ENCODE results near the gene DHDH. TPM values are rescaled to one million over a fixed set of nuclear protein-coding genes. Genes with fewer than 3 reads are reported as not detected.

DHDH gene
- polyA plus RNA-seq, 3 donors: 0.38 TPM; not detected in 2

GRCh38 chr19:48928164-48929025 lies 5.1 kb upstream of the DHDH start:
- TF ChIP-seq CTCF (IDR thresholded peaks at IDR 0.05): no peak
- no peak overlapping the region for H3K4me2 ChIP-seq (replicated peaks; ENCODE audit: extremely low read depth, low read length, poor library complexity, severe bottlenecking)
- no peak overlapping the region for H3K4me3 ChIP-seq (replicated peaks in 1 of 3; ENCODE audit: low read depth in 2 of 3, low read length in 3 of 3)
- peaks cover 0 to under 1% of the 10 kb centered on the region in 2 donors for H3K36me3 ChIP-seq (replicated peaks in 1 of 2; ENCODE audit: control insufficient read depth in 1 of 2, insufficient read depth in 2 of 2, low read length in 2 of 2)
- Mint-ChIP-seq H3K36me3 (peaks cover 2 to 3% of the 10 kb centered on the region in 2 donors), H3K27ac (no peak overlapping the region), H3K9me3 (peaks cover 0 to 3% (median 0%) of the 10 kb centered on the region in 7 donors), H3K27me3 (ENCODE audit: low read depth in 3 of 3) (peaks cover 20 to 42% (median 22%) of the 10 kb centered on the region in 3 donors), H3K4me1 (peaks cover 13% of the 10 kb centered on the region), H3K4me3 (no peak overlapping the region)
- DNase-seq: no peak
- H3K9me3 ChIP-seq (replicated peaks in 1 of 2; ENCODE audit: control insufficient read depth in 1 of 2, insufficient read depth in 1 of 2, low read length in 2 of 2): no peaks in the 10 kb centered on the region
- H4K20me1 ChIP-seq (ENCODE audit: insufficient read depth, low read length): no peaks in the 10 kb centered on the region
- 94% methylated on average over 5 of the region's 15 CpGs for WGBS (ENCODE audit: insufficient coverage)
- H3K27ac ChIP-seq (ENCODE audit: low read depth in 1 of 2, low read length in 2 of 2): no peak overlapping the region
- intact Hi-C loops (cut with micrococcal nuclease): no loop called here
- no peaks in the 10 kb centered on the region for H3K79me2 ChIP-seq (ENCODE audit: insufficient read depth, low read length)
- H2AFZ ChIP-seq (ENCODE audit: insufficient read depth, low read depth, low read length, poor library complexity, severe bottlenecking): no peak overlapping the region
- H3K9ac ChIP-seq (ENCODE audit: insufficient read depth, low read length, poor library complexity, severe bottlenecking): no peak overlapping the region
- H3K27me3 ChIP-seq (ENCODE audit: control insufficient read depth in 2 of 2, insufficient read depth in 2 of 2, low read length in 2 of 2): peaks cover 8 to 13% of the 10 kb centered on the region in 2 donors
- H3K4me1 ChIP-seq (ENCODE audit: control insufficient read depth in 1 of 2, insufficient read depth in 2 of 2, low read length in 2 of 2): peaks cover 4 to 5% of the 10 kb centered on the region in 2 donors

GRCh38 chr19:48934837-48935236 lies 1.3 kb downstream of the DHDH start:
- WGBS (ENCODE audit: insufficient coverage): 90% methylated on average over 16 of the region's 19 CpGs
- Histone ChIP-seq H4K20me1 (ENCODE audit: insufficient read depth, low read length) (no peaks in the 10 kb centered on the region), H3K4me3 (replicated peaks in 1 of 3; ENCODE audit: low read depth in 2 of 3, low read length in 3 of 3) (no peak overlapping the region), H3K9ac (ENCODE audit: insufficient read depth, low read length, poor library complexity, severe bottlenecking) (no peak overlapping the region), H3K4me2 (replicated peaks; ENCODE audit: extremely low read depth, low read length, poor library complexity, severe bottlenecking) (no peak overlapping the region), H3K36me3 (replicated peaks in 1 of 2; ENCODE audit: control insufficient read depth in 1 of 2, insufficient read depth in 2 of 2, low read length in 2 of 2) (no peaks in the 10 kb centered on the region), H2AFZ (ENCODE audit: insufficient read depth, low read depth, low read length, poor library complexity, severe bottlenecking) (no peak overlapping the region), H3K79me2 (ENCODE audit: insufficient read depth, low read length) (no peaks in the 10 kb centered on the region), H3K9me3 (replicated peaks in 1 of 2; ENCODE audit: control insufficient read depth in 1 of 2, insufficient read depth in 1 of 2, low read length in 2 of 2) (no peaks in the 10 kb centered on the region), H3K4me1 (ENCODE audit: control insufficient read depth in 1 of 2, insufficient read depth in 2 of 2, low read length in 2 of 2) (peaks cover 7 to 17% of the 10 kb centered on the region in 2 donors), H3K27me3 (ENCODE audit: control insufficient read depth in 2 of 2, insufficient read depth in 2 of 2, low read length in 2 of 2) (peaks cover 10 to 24% of the 10 kb centered on the region in 2 donors), H3K27ac (ENCODE audit: low read depth in 1 of 2, low read length in 2 of 2) (no peak overlapping the region)
- Mint-ChIP-seq H3K4me3 (peak overlapping the region in 1 of 2 donors; percentile 44), H3K27me3 (ENCODE audit: low read depth in 3 of 3) (peaks cover 35 to 39% (median 37%) of the 10 kb centered on the region in 3 donors), H3K9me3 (peaks cover 0 to 12% (median 2%) of the 10 kb centered on the region in 7 donors), H3K4me1 (peaks cover 15% of the 10 kb centered on the region), H3K27ac (no peak overlapping the region), H3K36me3 (no peaks in the 10 kb centered on the region)
- no peak for TF ChIP-seq CTCF (IDR thresholded peaks at IDR 0.05)
- intact Hi-C loops (cut with micrococcal nuclease): no loop called here
- no peak for DNase-seq

Data from CD14-positive monocyte (primary cell).